CD4-positive, CD25-positive, alpha-beta regulatory T cell (primary cell): ENCODE measurements around the gene AMER3. TPM values are rescaled to one million over a fixed set of nuclear protein-coding genes. Genes with fewer than 3 reads are reported as not detected.

Source experiments
- ATAC-seq, 2 donors: fragments of 150-1000 bp; cut with Tn5 transposase; one replicate each; pipeline ENCODE4 v1.10.0; 2021; ENCODE audit warnings: low read depth in 2 of 2, moderate number of reproducible peaks in 2 of 2, moderate library complexity in 1 of 2
- DNase-seq, 3 donors: peaks; one replicate each; pipeline versions ENCODE4 v3.0.0 to v3.0.0-alpha.2; 2012 to 2022; ENCODE audit warnings: mixed read lengths in 1 of 3
- H3K27ac ChIP-seq: one replicate; pipeline ENCODE4 v1.7.0; 2013; ENCODE audit warnings: mild to moderate bottlenecking, low read length; ENCODE audit not compliant: insufficient read depth, poor library complexity, severe bottlenecking
- H3K27me3 ChIP-seq: one replicate; pipeline ENCODE4 v1.7.0; 2013; ENCODE audit warnings: low read length; ENCODE audit not compliant: control insufficient read depth, insufficient read depth
- H3K36me3 ChIP-seq: one replicate; pipeline ENCODE4 v1.7.0; 2013; ENCODE audit warnings: mild to moderate bottlenecking, low read length, moderate library complexity; ENCODE audit not compliant: control insufficient read depth, insufficient read depth
- H3K4me1 ChIP-seq: 2 replicates; pipeline ENCODE4 v1.7.0; 2013; ENCODE audit warnings: mild to moderate bottlenecking, low read length; ENCODE audit not compliant: insufficient read depth, control insufficient read depth, poor library complexity, severe bottlenecking
- H3K4me3 ChIP-seq: one replicate; pipeline ENCODE4 v1.7.0; 2013; ENCODE audit warnings: low read depth, mild to moderate bottlenecking, low read length, moderate library complexity
- H3K9me3 ChIP-seq, 2 experiments: 1 replicate in 1 of 2; 2 replicates in 1 of 2; pipeline ENCODE4 v1.7.0; 2013; ENCODE audit warnings: low read length in 2 of 2, mild to moderate bottlenecking in 1 of 2, moderate library complexity in 1 of 2; ENCODE audit not compliant: control insufficient read depth in 2 of 2
- H3K27ac Mint-ChIP-seq, 3 donors: one replicate each; pipeline ENCODE4 v1.8.0; 2020 to 2022; ENCODE audit warnings: mild to moderate bottlenecking in 3 of 3, mixed read lengths in 3 of 3, moderate library complexity in 2 of 3
- H3K27me3 Mint-ChIP-seq: one replicate; pipeline ENCODE4 v1.8.0; 2022; ENCODE audit warnings: mild to moderate bottlenecking, mixed read lengths
- H3K36me3 Mint-ChIP-seq: one replicate; pipeline ENCODE4 v1.8.0; 2020; ENCODE audit warnings: mixed read lengths
- H3K4me1 Mint-ChIP-seq, 4 donors: one replicate each; pipeline ENCODE4 v1.8.0; 2020 to 2022; ENCODE audit warnings: mixed read lengths in 4 of 4, mild to moderate bottlenecking in 1 of 4
- H3K4me3 Mint-ChIP-seq, 4 donors: one replicate each; pipeline ENCODE4 v1.8.0; 2020 to 2022; ENCODE audit warnings: mild to moderate bottlenecking in 4 of 4, mixed read lengths in 4 of 4, moderate library complexity in 3 of 4
- H3K9me3 Mint-ChIP-seq, 7 donors: one replicate each; pipeline ENCODE4 v1.8.0; 2020 to 2022; ENCODE audit warnings: mixed read lengths in 7 of 7, mild to moderate bottlenecking in 3 of 7, moderate library complexity in 2 of 7
- polyA plus RNA-seq, 4 donors: library from polyadenylated mRNA; unstranded; fragments of 300-500 nt; fragmentation: Illumina TruSeq; gene quantifications; one replicate each; pipeline ENCODE4 v1.2.3, GENCODE V29; 2021
- total RNA-seq: library from RNA; stranded (reverse); gene quantifications from one replicate; pipeline ENCODE4 v1.2.3, GENCODE V29; 2022

Gene AMER3
- total and polyA plus RNA-seq, 5 donors from 2014 or later = not detected

GRCh38 chr2:130790312-130790711 lies 35.0 kb downstream of the AMER3 start:
- DNase-seq (no peak), ATAC-seq (no peak)
- no peaks in the 10 kb centered on the region for H3K27me3 ChIP-seq
- Mint-ChIP-seq H3K9me3 (peaks cover 0 to 1% (median 0%) of the 10 kb centered on the region in 7 donors), H3K27ac (no peak overlapping the region), H3K4me1 (no peaks in the 10 kb centered on the region), H3K36me3 (no peaks in the 10 kb centered on the region), H3K4me3 (no peak overlapping the region), H3K27me3 (no peaks in the 10 kb centered on the region)
- H3K4me3 ChIP-seq = no peak overlapping the region
- no peaks in the 10 kb centered on the region for H3K36me3 ChIP-seq
- H3K27ac ChIP-seq = no peak overlapping the region
- H3K4me1 ChIP-seq = no peaks in the 10 kb centered on the region
- H3K9me3 ChIP-seq = no peaks in the 10 kb centered on the region

- ATAC-seq = no peak
- H3K4me1 ChIP-seq = no peaks in the 10 kb centered on the region
- H3K27ac Mint-ChIP-seq = no peak overlapping the region
These were observed 35.7 kb downstream of the AMER3 start for GRCh38 chr2:130790804-130791616.

GRCh38 chr2:130791617-130791939 lies 36.2 kb downstream of the AMER3 start:
- no peaks in the 10 kb centered on the region for H3K27me3 ChIP-seq
- no peaks in the 10 kb centered on the region for H3K4me1 Mint-ChIP-seq
- no peak overlapping the region for H3K4me3 Mint-ChIP-seq
- no peak overlapping the region for H3K27ac ChIP-seq
- ATAC-seq = peak in 1 of 2 donors; percentile 20
- H3K36me3 ChIP-seq = no peaks in the 10 kb centered on the region
- no peak for DNase-seq
- H3K4me1 ChIP-seq = no peaks in the 10 kb centered on the region
- no peaks in the 10 kb centered on the region for H3K9me3 ChIP-seq
- peaks cover 0 to 1% (median 0%) of the 10 kb centered on the region in 7 donors for H3K9me3 Mint-ChIP-seq
- H3K36me3 Mint-ChIP-seq = no peaks in the 10 kb centered on the region
- no peaks in the 10 kb centered on the region for H3K27me3 Mint-ChIP-seq
- H3K4me3 ChIP-seq = no peak overlapping the region
- no peak overlapping the region for H3K27ac Mint-ChIP-seq

More at GRCh38 chr2:130790804-130791616, 35.7 kb downstream of the AMER3 start:
- Histone ChIP-seq H3K36me3 (no peaks in the 10 kb centered on the region), H3K4me3 (no peak overlapping the region), H3K27ac (no peak overlapping the region), H3K9me3 (no peaks in the 10 kb centered on the region), H3K27me3 (no peaks in the 10 kb centered on the region)
- no peaks in the 10 kb centered on the region for H3K27me3 Mint-ChIP-seq
- no peaks in the 10 kb centered on the region for H3K36me3 Mint-ChIP-seq
- peaks cover 0 to 1% (median 0%) of the 10 kb centered on the region in 7 donors for H3K9me3 Mint-ChIP-seq
- H3K4me3 Mint-ChIP-seq = no peak overlapping the region
- no peak for DNase-seq
- H3K4me1 Mint-ChIP-seq = no peaks in the 10 kb centered on the region

GRCh38 chr2:130795431-130795830 lies 40.1 kb downstream of the AMER3 start:
- H3K9me3 ChIP-seq = no peaks in the 10 kb centered on the region
- no peak overlapping the region for H3K4me3 ChIP-seq
- H3K4me1 Mint-ChIP-seq = peaks cover 0 to 6% (median 0%) of the 10 kb centered on the region in 4 donors
- no peak overlapping the region for H3K27ac Mint-ChIP-seq
- H3K4me3 Mint-ChIP-seq = peak overlapping the region in 2 of 4 donors; percentile 67 to 75
- H3K36me3 Mint-ChIP-seq = no peaks in the 10 kb centered on the region
- DNase-seq (no peak), ATAC-seq (no peak)
- H3K4me1 ChIP-seq = peaks cover 10% of the 10 kb centered on the region
- no peak overlapping the region for H3K27ac ChIP-seq
- H3K27me3 ChIP-seq = no peaks in the 10 kb centered on the region
- H3K36me3 ChIP-seq = no peaks in the 10 kb centered on the region
- H3K9me3 Mint-ChIP-seq = no peaks in the 10 kb centered on the region
- H3K27me3 Mint-ChIP-seq = no peaks in the 10 kb centered on the region

- no peaks in the 10 kb centered on the region for H3K36me3 Mint-ChIP-seq
- H3K4me3 Mint-ChIP-seq = peak overlapping the region; percentile 41 to 73 (median 58)
- peak overlapping the region in 1 of 3 donors; percentile 7 for H3K27ac Mint-ChIP-seq
- peaks cover 0 to 6% (median 0%) of the 10 kb centered on the region in 4 donors for H3K4me1 Mint-ChIP-seq
- Histone ChIP-seq H3K4me1 (peaks cover 10% of the 10 kb centered on the region), H3K36me3 (no peaks in the 10 kb centered on the region), H3K4me3 (no peak overlapping the region), H3K27me3 (no peaks in the 10 kb centered on the region), H3K9me3 (no peaks in the 10 kb centered on the region), H3K27ac (no peak overlapping the region)
- DNase-seq = no peak
- no peaks in the 10 kb centered on the region for H3K27me3 Mint-ChIP-seq
- no peak for ATAC-seq
- H3K9me3 Mint-ChIP-seq = no peaks in the 10 kb centered on the region
These were observed 41.0 kb downstream of the AMER3 start for GRCh38 chr2:130796290-130796689.

GRCh38 chr2:130797493-130798435 lies 42.4 kb downstream of the AMER3 start:
- H3K9me3 ChIP-seq = no peaks in the 10 kb centered on the region
- ATAC-seq = peak; percentile 89 to 91
- peak overlapping the region; percentile 87 for H3K27ac ChIP-seq
- Mint-ChIP-seq H3K4me1 (peaks cover 0 to 6% (median 0%) of the 10 kb centered on the region in 4 donors), H3K27ac (peak overlapping the region in 2 of 3 donors; percentile 59 to 75), H3K36me3 (no peaks in the 10 kb centered on the region), H3K9me3 (no peaks in the 10 kb centered on the region), H3K27me3 (no peaks in the 10 kb centered on the region), H3K4me3 (peak overlapping the region; percentile 66 to 91 (median 78))
- H3K27me3 ChIP-seq = no peaks in the 10 kb centered on the region
- DNase-seq = peak; percentile 81 to 90 (median 89)
- peak overlapping the region; percentile 32 for H3K4me3 ChIP-seq
- no peaks in the 10 kb centered on the region for H3K36me3 ChIP-seq
- peaks cover 10% of the 10 kb centered on the region for H3K4me1 ChIP-seq

GRCh38 chr2:130798472-130799218 lies 43.3 kb downstream of the AMER3 start:
- no peaks in the 10 kb centered on the region for H3K9me3 ChIP-seq
- H3K27ac Mint-ChIP-seq = peak overlapping the region in 2 of 3 donors; percentile 59 to 75
- ATAC-seq = no peak
- H3K27me3 ChIP-seq = no peaks in the 10 kb centered on the region
- no peaks in the 10 kb centered on the region for H3K36me3 Mint-ChIP-seq
- peaks cover 10% of the 10 kb centered on the region for H3K4me1 ChIP-seq
- no peak for DNase-seq
- no peaks in the 10 kb centered on the region for H3K36me3 ChIP-seq
- H3K27me3 Mint-ChIP-seq = no peaks in the 10 kb centered on the region
- peak overlapping the region; percentile 7 to 81 (median 74) for H3K4me3 Mint-ChIP-seq
- H3K9me3 Mint-ChIP-seq = no peaks in the 10 kb centered on the region
- H3K4me3 ChIP-seq = no peak overlapping the region
- H3K27ac ChIP-seq = peak overlapping the region; percentile 87
- H3K4me1 Mint-ChIP-seq = peaks cover 0 to 6% (median 0%) of the 10 kb centered on the region in 4 donors
